Right atrium auricular region (tissue), 2 donors: ENCODE data around the gene PIM1. TPM values are rescaled to one million over a fixed set of nuclear protein-coding genes. Genes with fewer than 3 reads are reported as not detected.

Source experiments
- DNase-seq: peaks from one replicate; pipeline ENCODE4 v3.0.0-alpha.2; 2019; ENCODE audit warnings: low spot score
- H3K27ac ChIP-seq, 2 donors: fragments of 200-600 bp; sonication (generic); 1 replicate in 1 of 2; 2 replicates in 1 of 2; pipeline ENCODE4 v1.5.1; 2016 to 2019
- H3K27me3 ChIP-seq, 2 donors: fragments of 200-600 bp; sonication (generic); one replicate each; pipeline versions ENCODE4 v1.5.1 to v1.6.0; 2017 to 2019
- H3K36me3 ChIP-seq: fragments of 200-600 bp; sonication (generic); one replicate; pipeline ENCODE4 v1.5.1; 2016
- H3K4me1 ChIP-seq, 2 donors: fragments of 200-600 bp; sonication (generic); one replicate each; pipeline versions ENCODE4 v1.5.1 to v1.6.0; 2017 to 2019
- H3K4me3 ChIP-seq, 2 donors: fragments of 200-600 bp; sonication (generic); 1 replicate in 1 of 2; 2 replicates in 1 of 2; pipeline ENCODE4 v1.5.1; 2017 to 2019; ENCODE audit warnings: mild to moderate bottlenecking in 1 of 2, moderate library complexity in 1 of 2
- H3K9me3 ChIP-seq, 2 donors: fragments of 200-600 bp; sonication (generic); one replicate each; pipeline ENCODE4 v1.5.1; 2019
- CTCF ChIP-seq, 2 donors: fragments of 200-600 bp; sonication (generic); IDR thresholded peaks; one replicate each; pipeline ENCODE4 v1.5.1; 2019; ENCODE audit warnings: antibody characterized with exemption in 2 of 2
- total RNA-seq, 2 donors: library from RNA; depleted of rRNA; stranded (reverse); fragments of >200 nt; gene quantifications; one replicate each; pipeline ENCODE4 v1.1.0, GENCODE V29; 2016

Gene PIM1
- total RNA-seq, 2 donors from 2014 or later: 28.0 to 46.2 TPM

- no peaks in the 10 kb centered on the region for H3K27me3 ChIP-seq
- H3K27ac ChIP-seq: peak overlapping the region; percentile 1 to 18
- TF ChIP-seq CTCF (IDR thresholded peaks at IDR 0.05): no peak
- no peak for DNase-seq
- no peak overlapping the region for H3K4me3 ChIP-seq
- no peaks in the 10 kb centered on the region for H3K36me3 ChIP-seq
- no peaks in the 10 kb centered on the region for H3K9me3 ChIP-seq
- peaks cover 0 to 20% of the 10 kb centered on the region in 2 donors for H3K4me1 ChIP-seq
These were observed 28.5 kb upstream of the PIM1 start for GRCh38 chr6:37141281-37142049.

GRCh38 chr6:37142050-37142614 lies 27.8 kb upstream of the PIM1 start:
- H3K4me3 ChIP-seq: no peak overlapping the region
- no peaks in the 10 kb centered on the region for H3K36me3 ChIP-seq
- no peaks in the 10 kb centered on the region for H3K9me3 ChIP-seq
- DNase-seq: no peak
- TF ChIP-seq CTCF (IDR thresholded peaks at IDR 0.05): no peak
- H3K27ac ChIP-seq: peak overlapping the region in 1 of 2 donors; percentile 1
- H3K4me1 ChIP-seq: peaks cover 0 to 16% of the 10 kb centered on the region in 2 donors
- no peaks in the 10 kb centered on the region for H3K27me3 ChIP-seq

- TF ChIP-seq CTCF (IDR thresholded peaks at IDR 0.05): no peak
- Histone ChIP-seq H3K4me1 (peaks cover 0 to 6% of the 10 kb centered on the region in 2 donors), H3K27ac (peak overlapping the region in 1 of 2 donors; percentile 79), H3K4me3 (no peak overlapping the region), H3K36me3 (no peaks in the 10 kb centered on the region), H3K27me3 (no peaks in the 10 kb centered on the region), H3K9me3 (no peaks in the 10 kb centered on the region)
- DNase-seq: no peak
These were observed 26.4 kb upstream of the PIM1 start for GRCh38 chr6:37143585-37143984.

GRCh38 chr6:37145443-37145842 lies 24.5 kb upstream of the PIM1 start:
- no peak for DNase-seq

GRCh38 chr6:37146735-37147157 lies 23.2 kb upstream of the PIM1 start:
- H3K4me3 ChIP-seq: no peak overlapping the region
- peaks cover 0 to 6% of the 10 kb centered on the region in 2 donors for H3K4me1 ChIP-seq
- H3K27ac ChIP-seq: no peak overlapping the region
- no peak for TF ChIP-seq CTCF (IDR thresholded peaks at IDR 0.05)
- no peak for DNase-seq
- no peaks in the 10 kb centered on the region for H3K27me3 ChIP-seq
- H3K36me3 ChIP-seq: no peaks in the 10 kb centered on the region
- no peaks in the 10 kb centered on the region for H3K9me3 ChIP-seq

More at GRCh38 chr6:37145443-37145842, 24.5 kb upstream of the PIM1 start:
- peaks cover 0 to 6% of the 10 kb centered on the region in 2 donors for H3K4me1 ChIP-seq
- no peaks in the 10 kb centered on the region for H3K36me3 ChIP-seq
- H3K27ac ChIP-seq: peak overlapping the region in 1 of 2 donors; percentile 79
- H3K9me3 ChIP-seq: no peaks in the 10 kb centered on the region
- H3K4me3 ChIP-seq: no peak overlapping the region
- H3K27me3 ChIP-seq: no peaks in the 10 kb centered on the region
- TF ChIP-seq CTCF (IDR thresholded peaks at IDR 0.05): no peak
